ENCODE measurements around the gene CLCNKB. TPM values are rescaled to one million over a fixed set of nuclear protein-coding genes. Genes with fewer than 3 reads are reported as not detected.

CLCNKB gene
- total and polyA plus RNA-seq, 2 of the 4 experiments (the other 2 are of a cell fraction) = 0.09 TPM; not detected in 1

DNA sequence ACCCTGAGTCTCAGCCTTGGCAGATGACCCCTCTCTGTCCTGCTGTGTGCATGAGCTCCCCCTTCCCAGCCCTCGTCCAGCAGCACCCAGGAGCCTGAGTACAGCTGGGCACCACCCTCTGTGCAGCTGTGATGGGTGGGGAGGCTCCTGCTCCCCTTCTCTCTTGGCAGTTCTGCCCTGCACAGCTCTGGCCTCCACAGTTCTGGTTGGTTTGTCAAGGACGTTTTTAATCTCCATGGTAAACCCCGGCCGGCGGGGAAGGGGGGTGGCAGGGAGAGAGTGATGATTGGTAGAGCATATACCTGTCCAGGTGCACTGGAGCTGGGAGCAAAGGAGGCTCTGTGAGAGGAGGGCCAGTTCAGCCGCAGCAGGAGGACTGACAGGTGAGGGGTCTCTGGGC, 21.9 kb upstream of the CLCNKB start, which contains the start of gene CLCNKA:
CLCNKA (plus strand) TSS at position 356 of the 400 bp plus-strand sequence. CDS start 584 bp downstream, outside the sequence.
- Histone ChIP-seq H3K36me3 (ENCODE audit: control insufficient read depth, insufficient read depth, low read length) (no peaks in the 10 kb centered on the region), H3K4me1 (ENCODE audit: control insufficient read depth, insufficient read depth, low read length) (peaks cover 23% of the 10 kb centered on the region), H2BK120ac (ENCODE audit: low read depth, low read length) (no peak within 1 kb of the TSS), H2AK9ac (replicated peaks; ENCODE audit: low read depth, low read length, poor library complexity) (no peak within 1 kb of the TSS), H3K9ac (ENCODE audit: low read depth, low read length) (no peak within 1 kb of the TSS), H3K4me3 (ENCODE audit: insufficient read depth, low read depth, low read length) (no peak within 1 kb of the TSS), H3K18ac (ENCODE audit: low read depth, low read length) (no peak within 1 kb of the TSS), H2BK5ac (ENCODE audit: low read depth, low read length, poor library complexity, severe bottlenecking) (no peak within 1 kb of the TSS), H3K4me2 (ENCODE audit: low read depth, low read length) (no peak within 1 kb of the TSS), H4K8ac (ENCODE audit: low read depth in 2 of 2, low read length in 2 of 2) (no peak within 1 kb of the TSS), H3K79me1 (ENCODE audit: low read depth in 1 of 2, low read length in 2 of 2) (no peaks in the 10 kb centered on the region), H3K27ac (ENCODE audit: insufficient read depth, low read length) (no peak within 1 kb of the TSS), H2AK5ac (ENCODE audit: low read depth, low read length) (peak within 1 kb of the TSS; percentile 16; the same call in 1 of the 2 replicates), H4K91ac (ENCODE audit: insufficient read depth, low read depth, low read length) (no peak within 1 kb of the TSS), H3K4ac (ENCODE audit: low read depth, low read length) (no peak within 1 kb of the TSS; the same call in 1 of the 2 replicates), H4K5ac (ENCODE audit: low read depth, low read length) (no peak within 1 kb of the TSS), H3K9me1 (ENCODE audit: insufficient read depth, low read length) (peaks cover 3% of the 10 kb centered on the region), H2AFZ (replicated peaks; ENCODE audit: low read length, poor library complexity) (no peak within 1 kb of the TSS), H2BK15ac (ENCODE audit: low read depth, low read length) (no peak within 1 kb of the TSS), H2BK20ac (ENCODE audit: low read depth, low read length) (no peak within 1 kb of the TSS), H3K9me3 (ENCODE audit: control insufficient read depth, insufficient read depth, low read length) (no peaks in the 10 kb centered on the region), H4K20me1 (ENCODE audit: insufficient read depth, low read length) (no peaks in the 10 kb centered on the region), H3K14ac (replicated peaks; ENCODE audit: low read depth, low read length) (no peak within 1 kb of the TSS), H3K23ac (ENCODE audit: low read depth, low read length) (no peak within 1 kb of the TSS), H3K56ac (ENCODE audit: extremely low read depth, insufficient read depth, low read length) (no peak within 1 kb of the TSS), H3K27me3 (ENCODE audit: control insufficient read depth, insufficient read depth, low read length) (peaks cover 4% of the 10 kb centered on the region)
- POLR2A ChIA-PET (ENCODE audit: unreplicated experiment) = no interaction called here
- in situ Hi-C loops (cut with MboI; ENCODE audit: low sequenced_read_pairs) (no loop called here), intact Hi-C loops (cut with micrococcal nuclease) (no loop called here), dilution Hi-C loops (cut with HindIII; ENCODE audit: low sequenced_read_pairs, unreplicated experiment) (no loop called here)
- no peak for TF ChIP-seq CEBPB (IDR thresholded peaks at IDR 0.05; ENCODE audit: low read depth, low read length)
- no peak for TF ChIP-seq RAD21 (IDR thresholded peaks at IDR 0.05; ENCODE audit: low read length)
- no peak for TF ChIP-seq FOS (IDR thresholded peaks at IDR 0.05; ENCODE audit: low read depth, low read length)
- no peak for TF ChIP-seq BHLHE40 (IDR thresholded peaks at IDR 0.05; ENCODE audit: low read depth, low read length)
- no peak for TF ChIP-seq MAFK (IDR thresholded peaks at IDR 0.05; ENCODE audit: low read depth, low read length)
- TF ChIP-seq RFX5 (IDR thresholded peaks at IDR 0.05; ENCODE audit: low read depth, low read length) = no peak
- no peak for TF ChIP-seq ELK1 (IDR thresholded peaks at IDR 0.05; ENCODE audit: borderline replicate concordance, low read depth, low read length)
- no peak for TF ChIP-seq CHD1 (IDR thresholded peaks at IDR 0.05; ENCODE audit: low read depth, low read length)
- no peak for TF ChIP-seq CTCF (conservative IDR thresholded peaks at IDR 0.05; ENCODE audit: low read depth, low read length)
- no peak for TF ChIP-seq RCOR1 (IDR thresholded peaks at IDR 0.05; ENCODE audit: insufficient replicate concordance, low read length)
- no peak for TF ChIP-seq NFE2L2 (IDR thresholded peaks at IDR 0.05; ENCODE audit: low read depth, low read length)
- TF ChIP-seq, protein P1, sequence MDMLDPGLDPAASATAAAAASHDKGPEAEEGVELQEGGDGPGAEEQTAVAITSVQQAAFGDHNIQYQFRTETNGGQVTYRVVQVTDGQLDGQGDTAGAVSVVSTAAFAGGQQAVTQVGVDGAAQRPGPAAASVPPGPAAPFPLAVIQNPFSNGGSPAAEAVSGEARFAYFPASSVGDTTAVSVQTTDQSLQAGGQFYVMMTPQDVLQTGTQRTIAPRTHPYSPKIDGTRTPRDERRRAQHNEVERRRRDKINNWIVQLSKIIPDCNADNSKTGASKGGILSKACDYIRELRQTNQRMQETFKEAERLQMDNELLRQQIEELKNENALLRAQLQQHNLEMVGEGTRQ (IDR thresholded peaks at IDR 0.05; ENCODE audit: low read depth, low read length) = no peak
- TF ChIP-seq POLR2A (IDR thresholded peaks at IDR 0.05; ENCODE audit: low read depth, low read length) = no peak
- TF ChIP-seq SMC3 (IDR thresholded peaks at IDR 0.05; ENCODE audit: low read depth, low read length) = no peak
- TF ChIP-seq MAZ (IDR thresholded peaks at IDR 0.05; ENCODE audit: borderline replicate concordance, low read depth, low read length) = no peak
- no peak for TF ChIP-seq MXI1 (IDR thresholded peaks at IDR 0.05; ENCODE audit: borderline replicate concordance, low read depth, low read length)
- no peak for DNase-seq
- no TSS peak for BruUV-seq (replicated peaks)
- no peak for ATAC-seq (ENCODE audit: low read depth)
- WGBS, 2 experiments (ENCODE audit: extremely low coverage in 2 of 2, insufficient read length in 1 of 2) = 85% methylated on average over 4 of the region's 6 CpGs; no CpG with 5 or more reads in 1 of the 2 experiments
- CTCF ChIA-PET = no interaction called here
